HepG2 (cell line): Measurements from ENCODE around the gene TNS1. TPM values are rescaled to one million over a fixed set of nuclear protein-coding genes. Genes with fewer than 3 reads are reported as not detected.

Source experiments
- FOXJ3 ChIP-seq: sonication (generic); formaldehyde crosslinking; IDR thresholded peaks from 2 replicates; pipeline ENCODE4 v1.4.0; 2020; ENCODE audit warnings: missing genetic modification reagents, mild to moderate bottlenecking, borderline replicate concordance
- HNRNPH1 ChIP-seq: fragments of 200-400 bp; formaldehyde crosslinking; optimal IDR thresholded peaks from 2 replicates; pipeline ENCODE3; 2017; ENCODE audit warnings: mild to moderate bottlenecking, low read depth, low read length
- JDP2 ChIP-seq: sonication (generic); formaldehyde crosslinking; IDR thresholded peaks from 2 replicates; pipeline ENCODE4 v1.8.1; 2022; ENCODE audit warnings: missing genetic modification reagents, borderline replicate concordance
- MED1 ChIP-seq: sonication (generic); formaldehyde crosslinking; IDR thresholded peaks from 2 replicates; pipeline ENCODE4 v1.4.0; 2020; ENCODE audit warnings: missing genetic modification reagents
- NR2F1 ChIP-seq, 2 experiments: fragments of 450-650 bp in 1 of 2; formaldehyde crosslinking in 1 of 2; IDR thresholded peaks; 2 replicates each; pipeline versions ENCODE4 v1.5.0 to v1.6.1; 2016 to 2020; ENCODE audit warnings: mild to moderate bottlenecking in 1 of 2, missing compliant biosample characterization in 1 of 2, missing genetic modification reagents in 1 of 2, moderate library complexity in 1 of 2
- PHF5A ChIP-seq: IDR thresholded peaks from one replicate; pipeline ENCODE4 v1.6.1; 2018; ENCODE audit warnings: low read depth, missing genetic modification reagents; ENCODE audit not compliant: unreplicated experiment
- RAD51 ChIP-seq: fragments of 450-650 bp; IDR thresholded peaks from 2 replicates; pipeline ENCODE4 v1.6.1; 2016; ENCODE audit warnings: borderline replicate concordance
- U2AF2 ChIP-seq: fragments of 200-400 bp; formaldehyde crosslinking; IDR thresholded peaks from 2 replicates; pipeline ENCODE4 v1.6.1; 2017; ENCODE audit warnings: low read depth, mild to moderate bottlenecking, low read length
- ZBTB37 ChIP-seq: sonication (generic); formaldehyde crosslinking; IDR thresholded peaks from 2 replicates; pipeline ENCODE4 v1.4.0; 2020; ENCODE audit warnings: mild to moderate bottlenecking, missing genetic modification reagents
- ZBTB7B ChIP-seq: sonication (generic); formaldehyde crosslinking; IDR thresholded peaks from 2 replicates; pipeline ENCODE4 v1.4.0; 2020; ENCODE audit warnings: missing genetic modification reagents
- ZMYM3 ChIP-seq: sonication (generic); formaldehyde crosslinking; IDR thresholded peaks from 2 replicates; pipeline ENCODE4 v1.5.1; 2020; ENCODE audit warnings: mild to moderate bottlenecking, missing genetic modification reagents
- ZNF24 ChIP-seq: fragments of 450-650 bp; IDR thresholded peaks from 2 replicates; pipeline ENCODE4 v1.6.1; 2017; ENCODE audit warnings: antibody characterized with exemption, mild to moderate bottlenecking
- ZNF33B ChIP-seq: sonication (generic); formaldehyde crosslinking; IDR thresholded peaks from 2 replicates; pipeline ENCODE4 v1.5.1; 2020; ENCODE audit warnings: mild to moderate bottlenecking, missing genetic modification reagents
- ZNF543 ChIP-seq: sonication (generic); formaldehyde crosslinking; IDR thresholded peaks from 2 replicates; pipeline ENCODE4 v1.4.0; 2020; ENCODE audit warnings: mild to moderate bottlenecking, missing genetic modification reagents
- ZNF549 ChIP-seq: sonication (generic); formaldehyde crosslinking; IDR thresholded peaks from 2 replicates; pipeline ENCODE4 v1.5.0; 2020; ENCODE audit warnings: missing genetic modification reagents
- ZNF878 ChIP-seq: sonication (generic); formaldehyde crosslinking; IDR thresholded peaks from 2 replicates; pipeline ENCODE4 v1.8.1; 2023; ENCODE audit warnings: mild to moderate bottlenecking, missing genetic modification reagents, moderate library complexity
- polyA plus RNA-seq, 8 experiments: library from polyadenylated mRNA; depleted of rRNA in 3 of 8; stranded (reverse) in 7 of 8; unstranded in 1 of 8; fragments of >200 nt; fragmentation: Illumina TruSeq in 4 of 8; extraction: Trizol in 4 of 8; gene quantifications; 2 replicates each; pipeline versions ENCODE4 v1.2.1 to v1.2.3, GENCODE V29; 2011 to 2016; ENCODE audit warnings: low read depth in 4 of 8, missing spikeins in 1 of 8, mixed read lengths in 1 of 8; ENCODE audit not compliant: insufficient read depth in 1 of 8
- total RNA-seq, 5 experiments: library from RNA; depleted of rRNA; stranded (reverse); fragments of >200 nt; fragmentation: Illumina TruSeq; extraction: Trizol; gene quantifications; 2 replicates each; pipeline ENCODE4 v1.2.3, GENCODE V29; 2016; ENCODE audit warnings: low read depth in 1 of 5
- TF ChIP-seq, protein P1 (sequence below), 2 experiments: sonication (generic) in 1 of 2; formaldehyde crosslinking in 1 of 2; IDR thresholded peaks; 2 replicates each; pipeline versions ENCODE4 v1.6.1 to v1.9.0; 2014 to 2022; ENCODE audit warnings: antibody characterized with exemption in 1 of 2, borderline replicate concordance in 1 of 2, inconsistent platforms in 1 of 2, low read depth in 1 of 2, missing genetic modification reagents in 1 of 2
- TF ChIP-seq, protein P2 (sequence below): sonication (generic); formaldehyde crosslinking; IDR thresholded peaks from 2 replicates; pipeline ENCODE4 v1.5.0; 2020; ENCODE audit warnings: mild to moderate bottlenecking, missing genetic modification reagents, moderate library complexity
- TF ChIP-seq, protein P3 (sequence below): sonication (generic); formaldehyde crosslinking; IDR thresholded peaks from 2 replicates; pipeline ENCODE4 v1.9.0; 2021; ENCODE audit warnings: missing genetic modification reagents, borderline replicate concordance

The TNS1 gene
- total and polyA plus RNA-seq, 2 of the 13 experiments (the other 11 are each of a cell fraction or from before 2014, with no cell fraction given) = 1.9 to 118 TPM

DNA sequence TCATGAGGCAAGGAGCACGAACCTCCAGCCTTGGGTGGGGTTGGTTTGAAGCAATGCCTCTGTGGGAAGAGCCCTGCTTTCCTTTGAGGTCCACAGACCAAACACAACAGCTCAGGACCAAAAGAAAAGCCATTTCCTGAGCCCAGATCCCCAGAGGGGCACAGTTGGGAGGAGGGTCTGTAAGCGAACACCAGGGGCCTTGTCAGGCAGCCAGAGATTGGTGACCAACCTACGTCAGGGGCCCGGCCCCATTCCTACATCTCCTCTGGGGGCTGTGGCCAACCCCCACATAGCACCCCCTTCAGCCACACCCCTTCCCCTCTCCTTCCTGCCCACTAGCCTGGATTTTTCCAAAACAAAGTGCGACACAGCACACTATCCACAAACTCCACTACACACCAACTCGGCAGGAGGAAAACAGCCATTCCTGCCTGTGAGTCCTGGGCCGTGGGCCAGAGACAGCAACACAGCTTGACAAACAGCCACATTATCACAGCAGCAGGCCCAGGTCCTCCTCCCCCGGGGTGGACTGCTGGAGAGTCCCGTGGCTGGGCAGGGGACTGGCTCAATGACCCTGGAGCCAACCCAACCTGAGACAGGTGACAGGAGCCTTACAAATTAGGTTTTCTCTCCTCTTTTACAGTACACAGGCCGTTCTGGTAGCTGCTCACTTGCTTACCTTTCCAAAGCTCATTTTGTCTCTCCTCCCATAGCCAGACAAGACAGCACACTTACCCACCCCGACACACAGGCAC is 98.8 kb downstream of the TNS1 start (continued):
- TF ChIP-seq ZNF878 (CRISPR knock-in tag) (peak; percentile 14), HNRNPH1 (no peak), ZBTB7B (CRISPR knock-in tag) (peak; percentile 89), ZNF549 (no peak), ZMYM3 (CRISPR knock-in tag) (0 out of 2 replicates have a peak, but pooled peaks have one; percentile 20), ZNF33B (CRISPR knock-in tag) (no peak; the same call in 1 of the 2 replicates), NR2F1 (CRISPR knock-in tag; IDR thresholded peaks at IDR 0.05) (0 out of 4 replicates have a peak, but pooled peaks of 1 of the 2 experiments have one; percentile 1), ZBTB37 (CRISPR knock-in tag) (no peak), PHF5A (CRISPR knock-in tag) (no peak), JDP2 (CRISPR knock-in tag) (no peak), MED1 (CRISPR knock-in tag) (peak; percentile 97), ZNF24 (no peak), U2AF2 (no peak), RAD51 (no peak), ZNF543 (CRISPR knock-in tag) (no peak), FOXJ3 (CRISPR knock-in tag) (no peak)
- TF ChIP-seq, protein P1, sequence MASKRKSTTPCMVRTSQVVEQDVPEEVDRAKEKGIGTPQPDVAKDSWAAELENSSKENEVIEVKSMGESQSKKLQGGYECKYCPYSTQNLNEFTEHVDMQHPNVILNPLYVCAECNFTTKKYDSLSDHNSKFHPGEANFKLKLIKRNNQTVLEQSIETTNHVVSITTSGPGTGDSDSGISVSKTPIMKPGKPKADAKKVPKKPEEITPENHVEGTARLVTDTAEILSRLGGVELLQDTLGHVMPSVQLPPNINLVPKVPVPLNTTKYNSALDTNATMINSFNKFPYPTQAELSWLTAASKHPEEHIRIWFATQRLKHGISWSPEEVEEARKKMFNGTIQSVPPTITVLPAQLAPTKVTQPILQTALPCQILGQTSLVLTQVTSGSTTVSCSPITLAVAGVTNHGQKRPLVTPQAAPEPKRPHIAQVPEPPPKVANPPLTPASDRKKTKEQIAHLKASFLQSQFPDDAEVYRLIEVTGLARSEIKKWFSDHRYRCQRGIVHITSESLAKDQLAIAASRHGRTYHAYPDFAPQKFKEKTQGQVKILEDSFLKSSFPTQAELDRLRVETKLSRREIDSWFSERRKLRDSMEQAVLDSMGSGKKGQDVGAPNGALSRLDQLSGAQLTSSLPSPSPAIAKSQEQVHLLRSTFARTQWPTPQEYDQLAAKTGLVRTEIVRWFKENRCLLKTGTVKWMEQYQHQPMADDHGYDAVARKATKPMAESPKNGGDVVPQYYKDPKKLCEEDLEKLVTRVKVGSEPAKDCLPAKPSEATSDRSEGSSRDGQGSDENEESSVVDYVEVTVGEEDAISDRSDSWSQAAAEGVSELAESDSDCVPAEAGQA (IDR thresholded peaks at IDR 0.05; ENCODE audit: low read depth) = no peak
- TF ChIP-seq, protein P1 (CRISPR knock-in tag; IDR thresholded peaks at IDR 0.05; ENCODE audit: borderline replicate concordance) = no peak
- TF ChIP-seq, protein P2, sequence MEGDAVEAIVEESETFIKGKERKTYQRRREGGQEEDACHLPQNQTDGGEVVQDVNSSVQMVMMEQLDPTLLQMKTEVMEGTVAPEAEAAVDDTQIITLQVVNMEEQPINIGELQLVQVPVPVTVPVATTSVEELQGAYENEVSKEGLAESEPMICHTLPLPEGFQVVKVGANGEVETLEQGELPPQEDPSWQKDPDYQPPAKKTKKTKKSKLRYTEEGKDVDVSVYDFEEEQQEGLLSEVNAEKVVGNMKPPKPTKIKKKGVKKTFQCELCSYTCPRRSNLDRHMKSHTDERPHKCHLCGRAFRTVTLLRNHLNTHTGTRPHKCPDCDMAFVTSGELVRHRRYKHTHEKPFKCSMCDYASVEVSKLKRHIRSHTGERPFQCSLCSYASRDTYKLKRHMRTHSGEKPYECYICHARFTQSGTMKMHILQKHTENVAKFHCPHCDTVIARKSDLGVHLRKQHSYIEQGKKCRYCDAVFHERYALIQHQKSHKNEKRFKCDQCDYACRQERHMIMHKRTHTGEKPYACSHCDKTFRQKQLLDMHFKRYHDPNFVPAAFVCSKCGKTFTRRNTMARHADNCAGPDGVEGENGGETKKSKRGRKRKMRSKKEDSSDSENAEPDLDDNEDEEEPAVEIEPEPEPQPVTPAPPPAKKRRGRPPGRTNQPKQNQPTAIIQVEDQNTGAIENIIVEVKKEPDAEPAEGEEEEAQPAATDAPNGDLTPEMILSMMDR (CRISPR knock-in tag) = peak; percentile 9; the same call in 1 of the 2 replicates
- TF ChIP-seq, protein P3, sequence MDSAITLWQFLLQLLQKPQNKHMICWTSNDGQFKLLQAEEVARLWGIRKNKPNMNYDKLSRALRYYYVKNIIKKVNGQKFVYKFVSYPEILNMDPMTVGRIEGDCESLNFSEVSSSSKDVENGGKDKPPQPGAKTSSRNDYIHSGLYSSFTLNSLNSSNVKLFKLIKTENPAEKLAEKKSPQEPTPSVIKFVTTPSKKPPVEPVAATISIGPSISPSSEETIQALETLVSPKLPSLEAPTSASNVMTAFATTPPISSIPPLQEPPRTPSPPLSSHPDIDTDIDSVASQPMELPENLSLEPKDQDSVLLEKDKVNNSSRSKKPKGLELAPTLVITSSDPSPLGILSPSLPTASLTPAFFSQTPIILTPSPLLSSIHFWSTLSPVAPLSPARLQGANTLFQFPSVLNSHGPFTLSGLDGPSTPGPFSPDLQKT (CRISPR knock-in tag) = no peak
